Psoas muscle (tissue), 8 donors: ENCODE data around the gene LRRC4B. TPM values are rescaled to one million over a fixed set of nuclear protein-coding genes. Genes with fewer than 3 reads are reported as not detected.

Experiments used
- ATAC-seq, 4 donors: fragments of 200-7000 bp; cut with Tn5 transposase; one replicate each; pipeline ENCODE4 v1.9.1; 2020; ENCODE audit warnings: moderate library complexity in 3 of 4, mild to moderate bottlenecking in 2 of 4
- DNase-seq, 2 donors: peaks; one replicate each; pipeline ENCODE4 v3.0.0-alpha.2; 2020
- H3K27ac ChIP-seq: fragments of 200-600 bp; one replicate; pipeline ENCODE4 v1.8.0; 2022
- H3K27me3 ChIP-seq, 3 donors: fragments of 200-600 bp in 1 of 3; one replicate each; pipeline versions ENCODE4 v1.6.1 to v1.8.0; 2013 to 2022; ENCODE audit warnings: low read length in 2 of 3, mild to moderate bottlenecking in 2 of 3, moderate library complexity in 1 of 3; ENCODE audit not compliant: insufficient read depth in 3 of 3
- H3K36me3 ChIP-seq, 2 donors: fragments of 200-600 bp in 1 of 2; one replicate each; pipeline versions ENCODE4 v1.6.1 to v1.8.0; 2013 to 2022; ENCODE audit warnings: low read depth in 1 of 2, mild to moderate bottlenecking in 1 of 2, moderate library complexity in 1 of 2; ENCODE audit not compliant: insufficient read depth in 1 of 2
- H3K4me1 ChIP-seq: fragments of 200-600 bp; one replicate; pipeline ENCODE4 v1.8.0; 2022
- H3K4me3 ChIP-seq: fragments of 200-600 bp; one replicate; pipeline ENCODE4 v1.8.0; 2022; ENCODE audit warnings: mild to moderate bottlenecking
- H3K9me3 ChIP-seq: fragments of 200-600 bp; one replicate; pipeline ENCODE4 v1.8.0; 2022
- WGBS, 3 donors: extraction: QIAGEN DNeasy Blood & Tissue Kit; methylation state at CpG; one replicate each; pipeline versions ENCODE4 v1.1.6 to v1.1.7; 2013; 5-methylcytosine and 5-hydroxymethylcytosine counted together
- intact Hi-C, 2 donors: fragments of 100-400 bp; cut with DNase I; formaldehyde crosslinking; loops; one replicate each; pipeline versions ENCODE4 v1.11.0 to v1.14.2; 2022
- polyA plus RNA-seq, 3 donors: library from polyadenylated mRNA; stranded (reverse); fragments of 200-250 nt; gene quantifications; one replicate each; pipeline ENCODE4 v1.2.3, GENCODE V29; 2013
- total RNA-seq, 4 donors: library from RNA; stranded (reverse); fragmentation: NEBNext Ultra II Directional in 2 of 4; extraction: Animal tissue kit (Norgen Biotek cat#: 25700) in 2 of 4; gene quantifications; one replicate each; pipeline versions ENCODE4 v1.2.1 to v1.2.4, GENCODE V29; 2021 to 2023
- TF ChIP-seq, protein P1 (sequence below): fragments of 200-600 bp; IDR thresholded peaks from one replicate; pipeline ENCODE4 v1.8.0; 2022; ENCODE audit warnings: antibody characterized with exemption
- donor health status: healthy with polysubstance abuse.
- donor health status: DM: no; HTN: no; CAD: no; lungs with moderate emphysema.
- donor health status: Bipolar disorder and iron deficiency.
- donor health status: healthy.
- donor health status: DM: yes; HTN: yes; CAD: no.
- donor health status: DM: no; HTN: no; CAD: no.
- donor health status: DM: no; HTN: no; CAD: no.
- donor health status: DM: yes; HTN: yes; CAD: no.

Gene LRRC4B
- total and polyA plus RNA-seq, 7 donors: 0.04 to 1.0 (median 0.32) TPM

DNA sequence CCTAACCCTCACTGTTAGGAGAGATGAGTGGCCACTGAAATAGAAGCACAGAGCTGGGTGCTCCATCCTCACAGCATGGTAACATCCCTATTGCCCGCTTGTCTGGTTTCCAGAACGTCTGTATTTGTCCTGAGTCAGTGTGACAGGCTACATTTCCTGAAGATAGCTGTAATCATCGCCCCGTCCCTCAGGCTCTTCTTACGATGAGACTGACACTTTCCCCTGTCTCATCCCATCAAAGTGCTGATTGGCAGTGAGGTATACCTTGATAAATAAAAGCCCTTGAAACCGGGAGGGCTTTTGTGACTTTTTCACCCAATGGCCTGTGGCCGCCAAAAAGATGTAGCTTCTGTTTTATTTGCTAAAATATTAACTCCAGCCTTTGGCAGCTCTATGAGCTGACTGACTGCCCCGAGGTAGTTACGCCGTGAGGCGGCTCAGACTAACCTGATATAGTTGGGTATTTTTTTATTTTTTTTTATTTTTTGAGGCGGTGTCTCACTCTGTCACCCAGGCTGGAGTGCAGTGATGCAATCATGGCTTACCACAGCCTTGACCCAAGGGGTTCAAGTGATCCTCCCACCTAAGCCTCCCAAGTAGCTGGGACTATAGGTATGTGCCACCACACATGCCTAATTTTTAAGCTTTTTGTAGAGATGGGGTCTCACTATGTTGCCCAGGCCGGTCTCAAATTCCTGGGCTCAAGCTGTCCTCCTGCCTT lies 5.7 kb upstream of the LRRC4B start:
- Histone ChIP-seq H3K4me3 (no peak overlapping the region), H3K36me3 (no peaks in the 10 kb centered on the region), H3K4me1 (no peaks in the 10 kb centered on the region), H3K9me3 (no peaks in the 10 kb centered on the region), H3K27me3 (peaks cover 0 to 39% (median 9%) of the 10 kb centered on the region in 3 donors), H3K27ac (no peak overlapping the region)
- WGBS, 3 donors: 72 to 74% (median 73%) methylated on average over 13 of the region's 13 CpGs
- TF ChIP-seq, protein P1, sequence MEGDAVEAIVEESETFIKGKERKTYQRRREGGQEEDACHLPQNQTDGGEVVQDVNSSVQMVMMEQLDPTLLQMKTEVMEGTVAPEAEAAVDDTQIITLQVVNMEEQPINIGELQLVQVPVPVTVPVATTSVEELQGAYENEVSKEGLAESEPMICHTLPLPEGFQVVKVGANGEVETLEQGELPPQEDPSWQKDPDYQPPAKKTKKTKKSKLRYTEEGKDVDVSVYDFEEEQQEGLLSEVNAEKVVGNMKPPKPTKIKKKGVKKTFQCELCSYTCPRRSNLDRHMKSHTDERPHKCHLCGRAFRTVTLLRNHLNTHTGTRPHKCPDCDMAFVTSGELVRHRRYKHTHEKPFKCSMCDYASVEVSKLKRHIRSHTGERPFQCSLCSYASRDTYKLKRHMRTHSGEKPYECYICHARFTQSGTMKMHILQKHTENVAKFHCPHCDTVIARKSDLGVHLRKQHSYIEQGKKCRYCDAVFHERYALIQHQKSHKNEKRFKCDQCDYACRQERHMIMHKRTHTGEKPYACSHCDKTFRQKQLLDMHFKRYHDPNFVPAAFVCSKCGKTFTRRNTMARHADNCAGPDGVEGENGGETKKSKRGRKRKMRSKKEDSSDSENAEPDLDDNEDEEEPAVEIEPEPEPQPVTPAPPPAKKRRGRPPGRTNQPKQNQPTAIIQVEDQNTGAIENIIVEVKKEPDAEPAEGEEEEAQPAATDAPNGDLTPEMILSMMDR: no peak
- ATAC-seq (no peak), DNase-seq (no peak)
- intact Hi-C loops: no loop called here

DNA sequence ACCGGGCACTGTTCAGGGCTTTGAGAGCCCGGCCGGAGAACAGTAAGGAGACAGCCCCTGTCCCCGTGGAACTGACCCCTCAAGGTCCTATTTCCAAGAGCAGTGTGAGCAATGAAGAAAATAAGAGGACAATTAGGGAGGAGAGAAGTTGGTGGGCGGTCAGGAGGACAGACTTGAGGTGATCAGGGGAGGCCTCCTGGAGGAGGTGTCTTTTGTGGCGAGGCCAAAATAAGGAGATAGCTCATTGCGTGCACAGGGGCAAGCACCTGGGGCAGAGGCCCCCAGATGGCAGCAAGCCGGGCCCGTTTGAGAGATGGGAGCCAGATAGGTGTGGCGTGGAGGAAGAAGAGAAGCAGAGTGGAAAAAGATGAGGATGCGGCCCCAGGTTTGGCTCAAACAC lies 2.8 kb upstream of the LRRC4B start:
- H3K4me3 ChIP-seq: no peak overlapping the region
- H3K4me1 ChIP-seq: no peaks in the 10 kb centered on the region
- H3K9me3 ChIP-seq: no peaks in the 10 kb centered on the region
- peaks cover 0 to 49% (median 13%) of the 10 kb centered on the region in 3 donors for H3K27me3 ChIP-seq
- TF ChIP-seq, protein P1: no peak
- WGBS, 3 donors: 68 to 79% (median 76%) methylated on average over 11 of the region's 11 CpGs
- DNase-seq: no peak
- no peaks in the 10 kb centered on the region for H3K36me3 ChIP-seq
- intact Hi-C loops: no loop called here
- no peak overlapping the region for H3K27ac ChIP-seq
- no peak for ATAC-seq

- Histone ChIP-seq H3K9me3 (no peaks in the 10 kb centered on the region), H3K27me3 (peaks cover 0 to 52% (median 18%) of the 10 kb centered on the region in 3 donors), H3K4me1 (no peaks in the 10 kb centered on the region), H3K27ac (no peak overlapping the region), H3K36me3 (no peaks in the 10 kb centered on the region), H3K4me3 (no peak overlapping the region)
- WGBS, 3 donors: 64 to 70% (median 69%) methylated on average over 19 of the region's 19 CpGs
- intact Hi-C loops: no loop called here
- DNase-seq (no peak), ATAC-seq (no peak)
- TF ChIP-seq, protein P1: no peak
Measured at GRCh38 chr19:50569938-50570540, 1.8 kb upstream of the LRRC4B start.

- H3K9me3 ChIP-seq: no peaks in the 10 kb centered on the region
- no peaks in the 10 kb centered on the region for H3K4me1 ChIP-seq
- intact Hi-C loops: no loop called here
- H3K27ac ChIP-seq: no peak overlapping the region
- H3K4me3 ChIP-seq: no peak overlapping the region
- no peak for ATAC-seq
- peaks cover 0 to 59% (median 21%) of the 10 kb centered on the region in 3 donors for H3K27me3 ChIP-seq
- TF ChIP-seq, protein P1: no peak
- WGBS, 3 donors: 26 to 37% (median 28%) methylated on average over 19 to 20 of the region's 20 CpGs
- no peak for DNase-seq
- H3K36me3 ChIP-seq: no peaks in the 10 kb centered on the region
Measured at GRCh38 chr19:50568728-50569698, 778 bp upstream of the LRRC4B start.
